HEK293 (cell line): ENCODE results near the gene FOXC1.

Experiments used
- CTCF ChIA-PET: fragments of 350-600 bp; formaldehyde crosslinking; extraction: SDS; loops from one replicate; lab custom pipeline; 2021; ENCODE audit warnings: antibody characterized with exemption; lab: Yijun Ruan, JAX
- POLR2A ChIA-PET: fragments of 300-600 bp; formaldehyde crosslinking; extraction: SDS; loops from one replicate; lab custom pipeline; 2020; ENCODE audit warnings: antibody characterized with exemption, inconsistent platforms; lab: Yijun Ruan, JAX
- H3K27ac ChIP-seq: fragments of 200-500 bp; sonication (Bioruptor generic); 2 replicates; pipeline ENCODE4 v1.5.1; 2014; ENCODE audit warnings: low read depth, low read length, control low read depth, inconsistent platforms; ENCODE audit errors: extremely low read depth
- H3K36me3 ChIP-seq, 2 experiments: fragments of 200-500 bp in 1 of 2; sonication (Bioruptor generic) in 1 of 2; 1 replicate in 1 of 2; 2 replicates in 1 of 2; pipeline ENCODE4 v1.5.1; 2014 to 2017; ENCODE audit warnings: inconsistent platforms in 2 of 2, low read length in 2 of 2; ENCODE audit not compliant: control insufficient read depth in 2 of 2, insufficient read depth in 1 of 2
- H3K4me1 ChIP-seq: fragments of 200-500 bp; sonication (Bioruptor generic); 2 replicates; pipeline ENCODE4 v1.5.1; 2014; ENCODE audit warnings: mild to moderate bottlenecking, low read length, inconsistent platforms; ENCODE audit not compliant: control insufficient read depth, insufficient read depth
- H3K4me3 ChIP-seq: 2 replicates; pipeline ENCODE4 v1.5.1; 2011; ENCODE audit warnings: low read depth, mild to moderate bottlenecking, control low read depth, low read length, moderate library complexity
- H3K9me3 ChIP-seq: fragments of 200-500 bp; sonication (Bioruptor generic); 2 replicates; pipeline ENCODE4 v1.5.1; 2014; ENCODE audit warnings: low read depth, low read length, inconsistent platforms; ENCODE audit not compliant: control insufficient read depth, insufficient read depth
- KLF1 ChIP-seq: fragments of 450-650 bp; formaldehyde crosslinking; IDR thresholded peaks from 2 replicates; pipeline ENCODE4 v1.5.1; 2016; ENCODE audit warnings: missing biosample characterization, missing genetic modification characterization
- KLF10 ChIP-seq: fragments of 450-650 bp; IDR thresholded peaks from 2 replicates; pipeline ENCODE4 v1.5.1; 2018; ENCODE audit warnings: missing biosample characterization, mild to moderate bottlenecking, missing genetic modification characterization
- OSR2 ChIP-seq: fragments of 450-650 bp; formaldehyde crosslinking; IDR thresholded peaks from 2 replicates; pipeline ENCODE4 v1.5.1; 2016; ENCODE audit warnings: missing biosample characterization, missing genetic modification characterization
- PRDM6 ChIP-seq: fragments of 450-650 bp; formaldehyde crosslinking; IDR thresholded peaks from 2 replicates; pipeline ENCODE4 v1.5.1; 2017; ENCODE audit warnings: missing biosample characterization, missing genetic modification characterization
- REST ChIP-seq: fragments of 450-650 bp; formaldehyde crosslinking; IDR thresholded peaks from 2 replicates; pipeline ENCODE4 v1.5.1; 2016; ENCODE audit warnings: missing biosample characterization, missing genetic modification characterization
- SP7 ChIP-seq: fragments of 450-650 bp; formaldehyde crosslinking; IDR thresholded peaks from 2 replicates; pipeline ENCODE4 v1.5.1; 2016; ENCODE audit warnings: missing biosample characterization, missing genetic modification characterization
- YY1 ChIP-seq: fragments of 450-650 bp; formaldehyde crosslinking; IDR thresholded peaks from 2 replicates; pipeline ENCODE4 v1.5.1; 2018; ENCODE audit warnings: missing biosample characterization, missing genetic modification characterization
- YY2 ChIP-seq: fragments of 450-650 bp; formaldehyde crosslinking; IDR thresholded peaks from 2 replicates; pipeline ENCODE4 v1.5.1; 2016; ENCODE audit warnings: missing biosample characterization, missing genetic modification characterization
- ZNF133 ChIP-seq: fragments of 450-650 bp; formaldehyde crosslinking; IDR thresholded peaks from 2 replicates; pipeline ENCODE4 v1.5.1; 2016; ENCODE audit warnings: missing biosample characterization, missing genetic modification characterization
- ZNF335 ChIP-seq: fragments of 450-650 bp; formaldehyde crosslinking; conservative IDR thresholded peaks from 2 replicates; pipeline ENCODE4 v1.5.1; 2016; ENCODE audit warnings: missing biosample characterization, missing genetic modification characterization
- ZNF366 ChIP-seq: fragments of 450-650 bp; formaldehyde crosslinking; conservative IDR thresholded peaks from 2 replicates; pipeline ENCODE4 v1.5.1; 2016; ENCODE audit warnings: missing biosample characterization, missing genetic modification characterization
- ZNF514 ChIP-seq: fragments of 450-650 bp; formaldehyde crosslinking; IDR thresholded peaks from 2 replicates; pipeline ENCODE4 v1.5.1; 2016; ENCODE audit warnings: missing biosample characterization, missing genetic modification characterization
- ZNF585B ChIP-seq: fragments of 450-650 bp; formaldehyde crosslinking; IDR thresholded peaks from 2 replicates; pipeline ENCODE4 v1.5.1; 2016; ENCODE audit warnings: missing biosample characterization, missing genetic modification characterization
- ZNF792 ChIP-seq: fragments of 450-650 bp; formaldehyde crosslinking; IDR thresholded peaks from 2 replicates; pipeline ENCODE4 v1.5.1; 2016; ENCODE audit warnings: missing biosample characterization, missing genetic modification characterization
- ZSCAN30 ChIP-seq: fragments of 450-650 bp; IDR thresholded peaks from 2 replicates; pipeline ENCODE4 v1.5.1; 2018; ENCODE audit warnings: missing biosample characterization, mild to moderate bottlenecking, missing genetic modification characterization, moderate library complexity
- ZXDB ChIP-seq: fragments of 450-650 bp; formaldehyde crosslinking; IDR thresholded peaks from 2 replicates; pipeline ENCODE4 v1.5.1; 2016; ENCODE audit warnings: missing biosample characterization, missing genetic modification characterization
- TF ChIP-seq, protein P1 (sequence below): fragments of 450-650 bp; formaldehyde crosslinking; conservative IDR thresholded peaks from 2 replicates; pipeline ENCODE4 v1.5.1; 2016; ENCODE audit warnings: low read depth, missing biosample characterization, missing genetic modification characterization
- TF ChIP-seq, protein P2 (sequence below): fragments of 450-650 bp; IDR thresholded peaks from 2 replicates; pipeline ENCODE4 v1.5.1; 2018; ENCODE audit warnings: missing biosample characterization, mild to moderate bottlenecking, missing genetic modification characterization
- TF ChIP-seq, protein P3 (sequence below): fragments of 450-650 bp; formaldehyde crosslinking; IDR thresholded peaks from 2 replicates; pipeline ENCODE4 v1.5.1; 2016; ENCODE audit warnings: missing biosample characterization, missing genetic modification characterization

The FOXC1 gene

DNA sequence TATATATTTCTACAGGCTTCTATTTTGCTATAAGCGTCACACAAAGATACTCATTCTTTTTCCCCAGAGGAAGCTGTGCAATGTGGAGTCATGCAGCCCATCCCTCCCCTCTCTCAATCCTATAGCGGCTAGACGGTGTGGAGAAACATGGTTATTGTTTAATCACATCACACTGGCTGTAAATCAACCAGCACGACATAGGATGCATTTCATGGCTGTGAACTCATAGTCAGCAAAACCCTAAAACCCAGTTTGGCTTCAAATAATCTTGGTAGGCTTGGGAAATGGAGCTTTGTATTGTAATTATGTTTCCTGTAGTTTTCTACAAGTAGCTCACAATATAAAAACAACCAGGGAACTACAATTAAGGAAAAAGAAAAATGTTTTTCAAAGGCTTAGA is 16.8 kb downstream of the FOXC1 start (continued):
- TF ChIP-seq KLF1 (tag by site-specific recombination) = no peak
- TF ChIP-seq KLF10 = no peak; the same call in 1 of the 2 replicates
- TF ChIP-seq ZSCAN30 (tag by site-specific recombination) = no peak
- peak; percentile 51 for TF ChIP-seq OSR2
- TF ChIP-seq, protein P1, sequence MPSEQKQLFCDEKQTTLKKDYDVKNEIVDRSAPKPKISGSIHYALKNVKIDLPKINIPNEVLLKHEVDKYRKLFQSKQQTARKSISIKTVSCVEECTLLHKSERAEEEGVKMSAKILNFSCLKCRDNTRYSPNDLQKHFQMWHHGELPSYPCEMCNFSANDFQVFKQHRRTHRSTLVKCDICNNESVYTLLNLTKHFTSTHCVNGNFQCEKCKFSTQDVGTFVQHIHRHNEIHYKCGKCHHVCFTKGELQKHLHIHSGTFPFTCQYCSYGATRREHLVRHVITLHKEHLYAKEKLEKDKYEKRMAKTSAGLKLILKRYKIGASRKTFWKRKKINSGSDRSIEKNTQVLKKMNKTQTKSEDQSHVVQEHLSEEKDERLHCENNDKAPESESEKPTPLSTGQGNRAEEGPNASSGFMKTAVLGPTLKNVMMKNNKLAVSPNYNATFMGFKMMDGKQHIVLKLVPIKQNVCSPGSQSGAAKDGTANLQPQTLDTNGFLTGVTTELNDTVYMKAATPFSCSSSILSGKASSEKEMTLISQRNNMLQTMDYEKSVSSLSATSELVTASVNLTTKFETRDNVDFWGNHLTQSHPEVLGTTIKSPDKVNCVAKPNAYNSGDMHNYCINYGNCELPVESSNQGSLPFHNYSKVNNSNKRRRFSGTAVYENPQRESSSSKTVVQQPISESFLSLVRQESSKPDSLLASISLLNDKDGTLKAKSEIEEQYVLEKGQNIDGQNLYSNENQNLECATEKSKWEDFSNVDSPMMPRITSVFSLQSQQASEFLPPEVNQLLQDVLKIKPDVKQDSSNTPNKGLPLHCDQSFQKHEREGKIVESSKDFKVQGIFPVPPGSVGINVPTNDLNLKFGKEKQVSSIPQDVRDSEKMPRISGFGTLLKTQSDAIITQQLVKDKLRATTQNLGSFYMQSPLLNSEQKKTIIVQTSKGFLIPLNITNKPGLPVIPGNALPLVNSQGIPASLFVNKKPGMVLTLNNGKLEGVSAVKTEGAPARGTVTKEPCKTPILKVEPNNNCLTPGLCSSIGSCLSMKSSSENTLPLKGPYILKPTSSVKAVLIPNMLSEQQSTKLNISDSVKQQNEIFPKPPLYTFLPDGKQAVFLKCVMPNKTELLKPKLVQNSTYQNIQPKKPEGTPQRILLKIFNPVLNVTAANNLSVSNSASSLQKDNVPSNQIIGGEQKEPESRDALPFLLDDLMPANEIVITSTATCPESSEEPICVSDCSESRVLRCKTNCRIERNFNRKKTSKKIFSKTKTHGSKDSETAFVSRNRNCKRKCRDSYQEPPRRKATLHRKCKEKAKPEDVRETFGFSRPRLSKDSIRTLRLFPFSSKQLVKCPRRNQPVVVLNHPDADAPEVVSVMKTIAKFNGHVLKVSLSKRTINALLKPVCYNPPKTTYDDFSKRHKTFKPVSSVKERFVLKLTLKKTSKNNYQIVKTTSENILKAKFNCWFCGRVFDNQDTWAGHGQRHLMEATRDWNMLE = 0 out of 2 replicates have a peak, but pooled peaks have one; percentile 12
- TF ChIP-seq ZNF585B (tag by site-specific recombination) = no peak

DNA sequence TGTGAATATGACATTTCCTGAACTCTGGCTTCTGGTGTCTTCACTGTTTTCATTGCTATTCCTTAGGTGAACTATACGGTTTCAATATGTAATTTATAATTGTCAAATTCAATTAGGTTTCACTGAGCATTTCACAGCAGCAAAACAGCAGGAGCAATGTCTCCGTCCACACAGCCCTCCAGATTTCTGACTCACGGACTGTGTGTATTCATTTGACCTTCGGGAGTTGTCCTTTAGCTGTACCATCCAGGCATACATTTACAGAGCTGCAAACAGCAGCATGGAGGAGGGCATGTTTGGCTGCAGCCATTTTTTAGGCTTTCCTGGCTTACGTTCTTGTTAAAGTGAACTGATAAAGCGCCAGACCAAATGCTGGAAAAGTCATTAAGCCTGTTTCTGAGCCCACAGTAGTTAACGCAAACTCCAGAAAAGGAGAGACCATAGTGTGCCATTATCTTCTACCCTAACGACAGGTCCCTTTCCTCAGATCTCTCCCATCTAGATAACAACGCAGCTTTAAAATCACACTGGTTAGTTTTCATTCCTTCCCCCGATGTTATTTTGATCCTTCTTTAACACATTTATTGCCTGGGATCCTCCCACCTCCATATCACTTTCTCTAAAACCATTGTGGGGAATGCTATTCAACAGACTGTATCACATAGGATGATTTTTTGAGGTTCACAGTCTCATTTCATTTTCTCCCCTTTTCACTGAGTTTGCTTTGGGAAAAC is 18.3 kb downstream of the FOXC1 start:
- POLR2A ChIA-PET = interaction anchor here (2.9 to 4.9 kb wide), 2 partner anchors 13 to 17 kb away, joined by 14 to 32 read pairs; partner anchors contain the start of gene FOXC1
- Histone ChIP-seq H3K4me1 (peaks cover 53% of the 10 kb centered on the region), H3K36me3 (no peaks in the 10 kb centered on the region), H3K27ac (0 out of 2 replicates have a peak overlapping the region, but pooled peaks have one; percentile 6), H3K9me3 (no peaks in the 10 kb centered on the region), H3K4me3 (no peak overlapping the region)
- CTCF ChIA-PET = interaction anchor here (0.7 to 3.9 kb wide), 4 partner anchors 13 to 419 kb away, joined by 3 to 15 read pairs (median 3); no protein-coding TSS in a partner anchor
- TF ChIP-seq, protein P2, sequence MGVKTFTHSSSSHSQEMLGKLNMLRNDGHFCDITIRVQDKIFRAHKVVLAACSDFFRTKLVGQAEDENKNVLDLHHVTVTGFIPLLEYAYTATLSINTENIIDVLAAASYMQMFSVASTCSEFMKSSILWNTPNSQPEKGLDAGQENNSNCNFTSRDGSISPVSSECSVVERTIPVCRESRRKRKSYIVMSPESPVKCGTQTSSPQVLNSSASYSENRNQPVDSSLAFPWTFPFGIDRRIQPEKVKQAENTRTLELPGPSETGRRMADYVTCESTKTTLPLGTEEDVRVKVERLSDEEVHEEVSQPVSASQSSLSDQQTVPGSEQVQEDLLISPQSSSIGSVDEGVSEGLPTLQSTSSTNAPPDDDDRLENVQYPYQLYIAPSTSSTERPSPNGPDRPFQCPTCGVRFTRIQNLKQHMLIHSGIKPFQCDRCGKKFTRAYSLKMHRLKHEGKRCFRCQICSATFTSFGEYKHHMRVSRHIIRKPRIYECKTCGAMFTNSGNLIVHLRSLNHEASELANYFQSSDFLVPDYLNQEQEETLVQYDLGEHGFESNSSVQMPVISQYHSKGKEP (tag by site-specific recombination) = 0 out of 2 replicates have a peak, but pooled peaks have one; percentile 12
- TF ChIP-seq REST (tag by site-specific recombination) (no peak), ZXDB (0 out of 2 replicates have a peak, but pooled peaks have one; percentile 14), ZNF366 (tag by site-specific recombination) (0 out of 2 replicates have a peak, but pooled peaks have one; percentile 13), PRDM6 (tag by site-specific recombination) (0 out of 2 replicates have a peak, but pooled peaks have one; percentile 24), ZNF792 (tag by site-specific recombination) (no peak), ZNF514 (tag by site-specific recombination) (no peak), ZNF335 (tag by site-specific recombination) (no peak), YY1 (tag by site-specific recombination) (peak; percentile 71), YY2 (tag by site-specific recombination) (0 out of 2 replicates have a peak, but pooled peaks have one; percentile 13), SP7 (tag by site-specific recombination) (peak; percentile 47; the same call in 1 of the 2 replicates), ZSCAN30 (tag by site-specific recombination) (no peak), ZNF133 (tag by site-specific recombination) (0 out of 2 replicates have a peak, but pooled peaks have one; percentile 64)
- TF ChIP-seq, protein P3, sequence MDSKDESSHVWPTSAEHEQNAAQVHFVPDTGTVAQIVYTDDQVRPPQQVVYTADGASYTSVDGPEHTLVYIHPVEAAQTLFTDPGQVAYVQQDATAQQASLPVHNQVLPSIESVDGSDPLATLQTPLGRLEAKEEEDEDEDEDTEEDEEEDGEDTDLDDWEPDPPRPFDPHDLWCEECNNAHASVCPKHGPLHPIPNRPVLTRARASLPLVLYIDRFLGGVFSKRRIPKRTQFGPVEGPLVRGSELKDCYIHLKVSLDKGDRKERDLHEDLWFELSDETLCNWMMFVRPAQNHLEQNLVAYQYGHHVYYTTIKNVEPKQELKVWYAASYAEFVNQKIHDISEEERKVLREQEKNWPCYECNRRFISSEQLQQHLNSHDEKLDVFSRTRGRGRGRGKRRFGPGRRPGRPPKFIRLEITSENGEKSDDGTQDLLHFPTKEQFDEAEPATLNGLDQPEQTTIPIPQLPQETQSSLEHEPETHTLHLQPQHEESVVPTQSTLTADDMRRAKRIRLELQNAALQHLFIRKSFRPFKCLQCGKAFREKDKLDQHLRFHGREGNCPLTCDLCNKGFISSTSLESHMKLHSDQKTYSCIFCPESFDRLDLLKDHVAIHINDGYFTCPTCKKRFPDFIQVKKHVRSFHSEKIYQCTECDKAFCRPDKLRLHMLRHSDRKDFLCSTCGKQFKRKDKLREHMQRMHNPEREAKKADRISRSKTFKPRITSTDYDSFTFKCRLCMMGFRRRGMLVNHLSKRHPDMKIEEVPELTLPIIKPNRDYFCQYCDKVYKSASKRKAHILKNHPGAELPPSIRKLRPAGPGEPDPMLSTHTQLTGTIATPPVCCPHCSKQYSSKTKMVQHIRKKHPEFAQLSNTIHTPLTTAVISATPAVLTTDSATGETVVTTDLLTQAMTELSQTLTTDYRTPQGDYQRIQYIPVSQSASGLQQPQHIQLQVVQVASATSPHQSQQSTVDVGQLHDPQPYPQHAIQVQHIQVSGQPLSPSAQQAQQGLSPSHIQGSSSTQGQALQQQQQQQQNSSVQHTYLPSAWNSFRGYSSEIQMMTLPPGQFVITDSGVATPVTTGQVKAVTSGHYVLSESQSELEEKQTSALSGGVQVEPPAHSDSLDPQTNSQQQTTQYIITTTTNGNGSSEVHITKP (tag by site-specific recombination) = peak; percentile 21; the same call in 1 of the 2 replicates
